Neural cell (in vitro differentiated cells): ENCODE measurements around the gene KATNAL2. TPM values are rescaled to one million over a fixed set of nuclear protein-coding genes. Genes with fewer than 3 reads are reported as not detected.
"Not testable (repeated sequence)": the region's sequence is repeated elsewhere in the genome, so short reads cannot be mapped to it uniquely, and the experiment has no call there.

Experiments
- H2AFZ ChIP-seq: fragments of 200-600, 300-800 bp; sonication (generic), shearing (Covaris generic); 2 replicates; pipeline ENCODE4 v1.6.0; 2014; ENCODE audit warnings: low read depth, mild to moderate bottlenecking, antibody characterized with exemption, low read length, moderate library complexity
- H3F3A ChIP-seq: fragments of 200-600 bp; shearing (Covaris generic); 2 replicates; pipeline ENCODE4 v1.6.1; 2016; ENCODE audit warnings: mild to moderate bottlenecking, moderate library complexity, mixed read lengths, antibody characterized with exemption, low read length; ENCODE audit not compliant: insufficient read depth, poor library complexity, severe bottlenecking
- H3K27ac ChIP-seq: fragments of 200-600, 300-800 bp; sonication (generic), shearing (Covaris generic); 2 replicates; pipeline ENCODE4 v1.5.1; 2014; ENCODE audit warnings: mild to moderate bottlenecking, low read length, moderate library complexity
- H3K27me3 ChIP-seq: fragments of 300-800, 200-600 bp; sonication (generic), shearing (Covaris generic); 2 replicates; pipeline ENCODE4 v1.6.0; 2014; ENCODE audit warnings: mild to moderate bottlenecking, low read depth, low read length, moderate library complexity; ENCODE audit not compliant: insufficient read depth
- H3K36me3 ChIP-seq: fragments of 300-800, 200-600 bp; sonication (generic), shearing (Covaris generic); 2 replicates; pipeline ENCODE4 v1.5.1; 2014; ENCODE audit warnings: mild to moderate bottlenecking, antibody characterized with exemption, low read length, moderate library complexity; ENCODE audit not compliant: insufficient read depth
- H3K4me2 ChIP-seq: fragments of 300-800, 200-600 bp; sonication (generic), shearing (Covaris generic); 2 replicates; pipeline ENCODE4 v1.6.0; 2014; ENCODE audit warnings: mild to moderate bottlenecking, low read length
- H3K4me3 ChIP-seq: fragments of 300-800, 200-600 bp; sonication (generic), shearing (Covaris generic); 2 replicates; pipeline ENCODE4 v1.5.1; 2014; ENCODE audit warnings: mild to moderate bottlenecking, low read length, moderate library complexity
- H3K79me2 ChIP-seq: fragments of 200-600 bp; shearing (Covaris generic); replicated peaks from 2 replicates; pipeline ENCODE4 v1.6.0; 2014; ENCODE audit warnings: mild to moderate bottlenecking, low read length, moderate library complexity; ENCODE audit not compliant: insufficient read depth
- H3K9ac ChIP-seq: fragments of 300-800, 200-600 bp; sonication (generic), shearing (Covaris generic); 2 replicates; pipeline ENCODE4 v1.6.1; 2016; ENCODE audit warnings: mild to moderate bottlenecking, low read length, mixed read lengths
- H3K9me2 ChIP-seq: fragments of 200-600 bp; shearing (Covaris generic); 2 replicates; pipeline ENCODE4 v1.6.1; 2016; ENCODE audit warnings: mild to moderate bottlenecking, low read length, mixed read lengths; ENCODE audit not compliant: insufficient read depth
- H3K9me3 ChIP-seq: fragments of 200-600, 300-800 bp; sonication (generic), shearing (Covaris generic); 2 replicates; pipeline ENCODE4 v1.6.1; 2016; ENCODE audit warnings: mild to moderate bottlenecking, mixed run types, low read length, moderate library complexity, mixed read lengths
- H4K20me1 ChIP-seq: fragments of 200-600 bp; shearing (Covaris generic); 2 replicates; pipeline ENCODE4 v1.6.1; 2016; ENCODE audit warnings: mild to moderate bottlenecking, mixed run types; ENCODE audit not compliant: insufficient read depth
- CTCF ChIP-seq: fragments of 450-650 bp; IDR thresholded peaks from 2 replicates; pipeline ENCODE4 v1.5.1; 2014; ENCODE audit warnings: antibody characterized with exemption, mild to moderate bottlenecking, moderate library complexity; ENCODE audit not compliant: poor library complexity, severe bottlenecking
- EP300 ChIP-seq: fragments of 450-650 bp; conservative IDR thresholded peaks from 2 replicates; pipeline ENCODE4 v1.6.1; 2014; ENCODE audit warnings: antibody characterized with exemption, mild to moderate bottlenecking, moderate library complexity; ENCODE audit not compliant: poor library complexity, severe bottlenecking
- EZH2 ChIP-seq: fragments of 200-600, 300-800 bp; shearing (Covaris generic), sonication (generic); IDR thresholded peaks from 2 replicates; pipeline ENCODE4 v1.6.1; 2014; ENCODE audit warnings: antibody characterized with exemption, low read length, borderline replicate concordance, mild to moderate bottlenecking; ENCODE audit not compliant: insufficient read depth, poor library complexity, severe bottlenecking
- MXI1 ChIP-seq: fragments of 450-650 bp; conservative IDR thresholded peaks from 2 replicates; pipeline ENCODE4 v1.6.1; 2014; ENCODE audit warnings: antibody characterized with exemption, mild to moderate bottlenecking; ENCODE audit not compliant: poor library complexity, severe bottlenecking
- POLR2AphosphoS5 ChIP-seq: IDR thresholded peaks from 2 replicates; pipeline ENCODE4 v1.6.1; 2012
- RAD21 ChIP-seq: fragments of 450-650 bp; conservative IDR thresholded peaks from 2 replicates; pipeline ENCODE4 v1.6.1; 2014; ENCODE audit warnings: antibody characterized with exemption, mild to moderate bottlenecking, moderate library complexity
- REST ChIP-seq: IDR thresholded peaks from 2 replicates; pipeline ENCODE4 v1.6.1; 2012; ENCODE audit warnings: borderline replicate concordance
- SMC3 ChIP-seq: fragments of 450-650 bp; conservative IDR thresholded peaks from 2 replicates; pipeline ENCODE4 v1.6.1; 2014; ENCODE audit warnings: antibody characterized with exemption, mild to moderate bottlenecking, moderate library complexity; ENCODE audit not compliant: poor library complexity
- TAF1 ChIP-seq: IDR thresholded peaks from 2 replicates; pipeline ENCODE4 v1.6.1; 2012; ENCODE audit warnings: low read depth
- polyA plus RNA-seq: library from polyadenylated mRNA; depleted of rRNA; stranded (reverse); fragments of >200 nt; gene quantifications from 2 replicates; pipeline ENCODE4 v1.2.3, GENCODE V29; 2014

KATNAL2 gene
- polyA plus RNA-seq, 1 donor from 2014 or later = 1.4 TPM

GRCh38 chr18:46953195-46953594 is 35.8 kb downstream of the KATNAL2 start:
- H3K9me2 ChIP-seq = no peaks in the 10 kb centered on the region
- no peaks in the 10 kb centered on the region for H3K9me3 ChIP-seq
- no peaks in the 10 kb centered on the region for H3F3A ChIP-seq
- TF ChIP-seq EZH2 (no peak), TAF1 (no peak), RAD21 (no peak), REST (no peak), EP300 (no peak), MXI1 (no peak), POLR2AphosphoS5 (no peak), SMC3 (no peak), CTCF (no peak)
- H3K27ac ChIP-seq = no peak overlapping the region
- no peaks in the 10 kb centered on the region for H4K20me1 ChIP-seq
- no peak overlapping the region for H3K4me3 ChIP-seq
- H2AFZ ChIP-seq = no peak overlapping the region
- no peak overlapping the region for H3K4me2 ChIP-seq
- no peaks in the 10 kb centered on the region for H3K27me3 ChIP-seq
- H3K9ac ChIP-seq = no peak overlapping the region
- no peaks in the 10 kb centered on the region for H3K79me2 ChIP-seq
- no peaks in the 10 kb centered on the region for H3K36me3 ChIP-seq

DNA sequence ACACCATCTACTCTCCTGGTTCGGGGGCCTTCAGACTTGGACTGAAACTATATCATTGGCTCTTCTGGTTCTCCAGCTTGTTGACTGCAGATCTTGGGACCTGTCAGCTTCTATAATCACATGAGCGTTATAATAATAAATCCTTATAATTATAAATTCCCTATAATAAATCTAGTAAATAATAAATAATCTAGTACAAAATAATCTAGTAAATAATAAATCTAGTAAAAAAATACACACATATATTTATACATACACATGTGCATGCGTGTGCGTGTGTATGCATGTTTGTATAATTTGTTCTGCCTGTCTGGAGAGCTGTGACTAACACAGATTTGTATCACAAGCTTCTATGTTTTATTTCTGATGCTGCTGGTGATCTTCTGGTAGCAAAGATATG is 40.8 kb downstream of the KATNAL2 start:
- no peak overlapping the region for H3K9ac ChIP-seq
- H3K27me3 ChIP-seq = no peaks in the 10 kb centered on the region
- no peaks in the 10 kb centered on the region for H3K9me2 ChIP-seq
- no peaks in the 10 kb centered on the region for H3K79me2 ChIP-seq
- no peak overlapping the region for H3K27ac ChIP-seq
- no peak overlapping the region for H3K4me3 ChIP-seq
- TF ChIP-seq TAF1 = no peak
- no peak for TF ChIP-seq POLR2AphosphoS5
- TF ChIP-seq RAD21 = no peak
- no peak for TF ChIP-seq EZH2
- no peak for TF ChIP-seq EP300
- no peak for TF ChIP-seq MXI1
- no peak for TF ChIP-seq REST
- no peaks in the 10 kb centered on the region for H3K9me3 ChIP-seq
- no peaks in the 10 kb centered on the region for H4K20me1 ChIP-seq
- no peak overlapping the region for H2AFZ ChIP-seq
- H3K36me3 ChIP-seq = no peaks in the 10 kb centered on the region
- no peaks in the 10 kb centered on the region for H3F3A ChIP-seq
- no peak overlapping the region for H3K4me2 ChIP-seq

GRCh38 chr18:46963656-46964578 is 46.5 kb downstream of the KATNAL2 start:
- not testable (repeated sequence) for H2AFZ ChIP-seq, H3F3A ChIP-seq, H3K27me3 ChIP-seq, H3K9ac ChIP-seq, H3K36me3 ChIP-seq, H4K20me1 ChIP-seq, H3K4me2 ChIP-seq, H3K4me3 ChIP-seq, H3K79me2 ChIP-seq, H3K27ac ChIP-seq, H3K9me3 ChIP-seq, H3K9me2 ChIP-seq
